Esophagus muscularis mucosa (tissue), 4 donors: ENCODE results near the gene CACNA2D2.

ENCODE experiments used
- CTCF ChIP-seq, 3 experiments: fragments of 200-600 bp in 2 of 3; fragments of 450-650 bp in 1 of 3; sonication (generic) in 2 of 3; IDR thresholded peaks; one replicate each; pipeline ENCODE4 v1.5.1; 2017 to 2019; ENCODE audit warnings: antibody characterized with exemption in 3 of 3, mild to moderate bottlenecking in 2 of 3, moderate library complexity in 1 of 3
- EP300 ChIP-seq: sonication (generic); formaldehyde crosslinking; IDR thresholded peaks from one replicate; pipeline ENCODE4 v1.6.1; 2017; ENCODE audit warnings: antibody characterized with exemption
- POLR2A ChIP-seq: fragments of 450-650 bp; IDR thresholded peaks from one replicate; pipeline ENCODE4 v1.6.1; 2017; ENCODE audit warnings: antibody characterized with exemption, moderate library complexity, mild to moderate bottlenecking, low read depth
- POLR2AphosphoS5 ChIP-seq, 2 donors: sonication (generic); formaldehyde crosslinking; IDR thresholded peaks; one replicate each; pipeline ENCODE4 v1.6.1; 2017; ENCODE audit warnings: antibody characterized with exemption in 2 of 2

- no peak for TF ChIP-seq POLR2A
- no peak for TF ChIP-seq CTCF (IDR thresholded peaks at IDR 0.05)
- TF ChIP-seq EP300: no peak
- TF ChIP-seq POLR2AphosphoS5 (IDR thresholded peaks at IDR 0.05): no peak
Measured at GRCh38 chr3:50537421-50538129, 34.1 kb upstream of the CACNA2D2 start.
